ENCODE results near the gene PTPRCAP.

PTPRCAP gene

DNA sequence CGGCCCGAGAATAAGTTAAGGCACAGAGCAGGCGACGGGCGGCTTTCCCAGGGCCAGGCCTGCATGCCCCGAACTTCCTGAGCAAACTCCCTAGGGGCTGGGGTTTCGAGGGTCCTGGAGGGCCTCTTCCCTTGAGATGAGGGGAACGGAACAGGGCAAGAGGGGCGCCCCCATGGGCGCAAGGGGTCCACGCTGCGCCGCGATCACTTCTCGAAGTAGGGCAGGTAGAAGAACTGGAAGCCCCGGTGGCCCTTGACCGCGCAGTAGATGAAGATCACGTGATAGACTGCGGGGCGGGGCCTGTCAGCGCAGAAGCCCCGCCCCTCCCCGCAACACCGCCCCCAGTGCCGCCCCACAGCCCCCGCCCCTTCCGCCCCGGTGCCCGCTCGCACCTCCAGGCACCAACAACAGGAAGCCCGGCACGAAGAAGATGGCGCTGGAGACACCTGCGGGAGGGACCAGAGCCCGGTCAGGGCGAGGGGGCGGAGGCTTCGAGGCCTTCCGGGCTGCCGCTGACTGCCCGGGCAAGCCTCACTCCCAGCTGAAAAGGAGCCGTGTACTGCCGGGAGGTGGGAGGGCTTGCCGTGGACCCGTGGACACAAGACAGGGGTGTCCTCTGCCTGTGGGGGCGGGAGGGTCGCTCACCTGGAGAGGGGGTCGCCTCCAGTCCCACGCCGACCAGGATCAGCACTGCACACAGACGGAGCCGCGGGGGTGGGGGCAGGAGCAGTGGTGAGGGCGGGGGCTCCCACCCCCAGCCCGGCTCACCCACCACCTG is 27.1 kb upstream of the PTPRCAP start:
- WGBS = 12% methylated on average over 54 of the region's 56 CpGs
- H3K27ac ChIP-seq (ENCODE audit: low read depth, low read length) = peak overlapping the region; percentile 92
- peaks cover 5% of the 10 kb centered on the region for H3K4me1 ChIP-seq (ENCODE audit: insufficient read depth, low read length)

DNA sequence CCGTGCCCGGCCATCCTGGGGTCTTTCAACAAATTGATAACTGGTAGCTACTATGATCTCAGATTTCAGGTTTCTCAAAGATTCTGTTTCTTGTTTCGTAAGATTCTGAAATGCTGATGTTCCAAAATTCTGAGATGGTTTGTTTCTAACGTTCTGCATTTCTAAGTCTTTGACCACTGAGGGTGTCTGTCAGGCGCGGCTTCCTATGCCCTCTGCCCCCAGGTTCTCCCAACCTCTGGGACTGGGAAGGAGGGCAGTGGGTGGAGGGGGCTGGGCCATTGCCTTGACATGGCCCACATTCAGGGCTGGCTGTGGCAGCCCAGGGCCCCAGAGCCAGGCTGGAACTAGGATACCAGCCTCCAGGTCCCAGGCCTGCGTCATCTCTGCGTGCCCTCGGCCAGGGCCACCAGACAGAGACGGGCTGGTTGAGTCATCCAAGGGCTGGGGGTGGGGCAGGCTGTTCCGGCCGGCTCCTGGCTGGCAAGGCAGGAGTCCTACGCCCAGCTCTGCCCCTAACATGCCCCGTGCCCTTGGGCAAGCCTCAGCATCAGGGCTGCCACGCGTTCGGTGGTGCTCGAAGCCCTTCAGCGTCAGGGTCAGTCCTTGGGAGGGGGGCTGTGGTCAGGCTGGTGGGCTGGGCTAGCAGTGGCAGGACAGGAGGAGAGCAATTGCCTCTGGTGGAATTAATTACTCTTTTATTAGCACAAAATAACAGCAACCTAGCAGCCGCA is 26.4 kb upstream of the PTPRCAP start:
- Histone ChIP-seq H3K4me1 (ENCODE audit: insufficient read depth, low read length) (peaks cover 5% of the 10 kb centered on the region), H3K9me3 (ENCODE audit: insufficient read depth, low read depth, low read length) (no peaks in the 10 kb centered on the region), H3K4me3 (ENCODE audit: low read length) (peak overlapping the region; percentile 90), H3K27me3 (ENCODE audit: insufficient read depth, low read length) (no peaks in the 10 kb centered on the region), H3K27ac (ENCODE audit: low read depth, low read length) (no peak overlapping the region), H3K9ac (ENCODE audit: low read depth, low read length) (peak overlapping the region; percentile 39), H3K36me3 (ENCODE audit: insufficient read depth, low read length) (no peaks in the 10 kb centered on the region)
- WGBS = 83% methylated on average over 20 of the region's 20 CpGs

More for the DNA sequence above, 27.1 kb upstream of the PTPRCAP start:
- H3K36me3 ChIP-seq (ENCODE audit: insufficient read depth, low read length) = no peaks in the 10 kb centered on the region
- no peaks in the 10 kb centered on the region for H3K27me3 ChIP-seq (ENCODE audit: insufficient read depth, low read length)
- H3K4me3 ChIP-seq (ENCODE audit: low read length) = peak overlapping the region; percentile 90
- H3K9me3 ChIP-seq (ENCODE audit: insufficient read depth, low read depth, low read length) = no peaks in the 10 kb centered on the region
- peak overlapping the region; percentile 91 for H3K9ac ChIP-seq (ENCODE audit: low read depth, low read length)

DNA sequence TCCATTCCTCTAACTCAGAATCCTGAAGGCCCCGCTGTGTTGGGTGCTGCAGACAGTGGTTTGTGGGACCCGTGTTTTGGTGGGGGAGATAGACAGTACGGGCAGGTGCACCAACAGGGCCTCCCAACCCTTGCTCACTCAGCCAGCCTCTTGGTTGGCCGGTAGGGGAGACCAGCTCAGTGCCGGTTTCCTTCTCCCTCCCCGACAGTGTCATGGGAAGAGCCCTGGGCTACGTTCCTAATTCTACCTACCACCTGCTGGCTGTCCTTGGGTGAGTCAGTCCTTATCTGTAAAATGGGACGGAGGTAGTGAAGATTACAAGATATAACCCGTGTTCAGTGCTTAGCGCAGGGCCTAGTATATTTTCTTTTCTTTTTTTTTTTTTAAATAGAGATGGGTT is 25.7 kb upstream of the PTPRCAP start:
- WGBS = 93% methylated on average over 8 of the region's 10 CpGs
- H3K36me3 ChIP-seq (ENCODE audit: insufficient read depth, low read length) = no peaks in the 10 kb centered on the region

DNA sequence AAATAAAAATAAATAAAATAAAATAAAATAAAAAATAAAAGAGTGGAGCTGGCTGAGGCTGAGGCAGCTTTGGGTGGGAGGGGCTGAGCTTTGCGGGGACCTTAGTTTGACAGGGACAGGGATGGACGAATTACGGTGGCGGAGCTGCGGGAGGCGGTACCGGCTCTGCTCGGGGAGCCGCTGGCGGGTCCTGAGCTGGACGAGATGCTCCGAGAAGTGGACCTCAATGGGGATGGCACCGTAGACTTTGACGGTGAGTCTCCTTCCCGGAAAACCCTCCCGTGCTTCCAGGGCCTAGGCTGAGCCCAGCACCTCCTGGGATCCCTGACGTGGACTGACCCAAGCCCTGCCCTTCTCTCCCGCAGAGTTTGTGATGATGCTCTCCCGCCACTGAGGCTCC is 20.8 kb upstream of the PTPRCAP start:
- 93% methylated on average over 19 of the region's 19 CpGs for WGBS

More for the DNA sequence above, 25.7 kb upstream of the PTPRCAP start:
- Histone ChIP-seq H3K27ac (ENCODE audit: low read depth, low read length) (no peak overlapping the region), H3K4me3 (ENCODE audit: low read length) (no peak overlapping the region), H3K9me3 (ENCODE audit: insufficient read depth, low read depth, low read length) (no peaks in the 10 kb centered on the region), H3K27me3 (ENCODE audit: insufficient read depth, low read length) (no peaks in the 10 kb centered on the region), H3K4me1 (ENCODE audit: insufficient read depth, low read length) (peaks cover 5% of the 10 kb centered on the region), H3K9ac (ENCODE audit: low read depth, low read length) (no peak overlapping the region)

DNA sequence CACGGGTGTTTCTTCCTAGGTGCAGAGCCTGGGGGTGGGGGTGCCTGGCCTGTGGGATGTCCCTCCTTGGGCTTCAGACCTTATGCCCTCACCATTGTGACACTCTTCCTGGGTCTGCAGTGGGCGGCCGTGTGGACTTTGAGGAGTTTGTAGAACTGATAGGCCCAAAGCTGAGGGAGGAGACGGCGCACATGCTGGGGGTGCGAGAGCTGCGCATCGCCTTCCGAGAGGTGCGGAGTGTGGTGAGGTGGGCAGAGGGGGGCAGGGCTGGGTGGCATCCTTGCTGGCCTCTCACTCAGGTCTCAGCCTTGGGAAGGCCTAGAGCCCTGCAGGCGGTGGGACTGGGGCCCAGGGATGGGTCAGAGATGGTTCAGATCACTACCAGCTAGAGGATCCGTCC is 20.0 kb upstream of the PTPRCAP start:
- H3K9me3 ChIP-seq (ENCODE audit: insufficient read depth, low read depth, low read length) = no peaks in the 10 kb centered on the region
- no peaks in the 10 kb centered on the region for H3K4me1 ChIP-seq (ENCODE audit: insufficient read depth, low read length)
- no peaks in the 10 kb centered on the region for H3K27me3 ChIP-seq (ENCODE audit: insufficient read depth, low read length)
- no peak overlapping the region for H3K27ac ChIP-seq (ENCODE audit: low read depth, low read length)
- H3K36me3 ChIP-seq (ENCODE audit: insufficient read depth, low read length) = no peaks in the 10 kb centered on the region
- H3K9ac ChIP-seq (ENCODE audit: low read depth, low read length) = no peak overlapping the region
- 94% methylated on average over 12 of the region's 12 CpGs for WGBS
- H3K4me3 ChIP-seq (ENCODE audit: low read length) = no peak overlapping the region

More for the DNA sequence above, 20.8 kb upstream of the PTPRCAP start:
- H3K9ac ChIP-seq (ENCODE audit: low read depth, low read length) = no peak overlapping the region
- no peaks in the 10 kb centered on the region for H3K9me3 ChIP-seq (ENCODE audit: insufficient read depth, low read depth, low read length)
- no peaks in the 10 kb centered on the region for H3K27me3 ChIP-seq (ENCODE audit: insufficient read depth, low read length)
- H3K4me1 ChIP-seq (ENCODE audit: insufficient read depth, low read length) = no peaks in the 10 kb centered on the region
- no peaks in the 10 kb centered on the region for H3K36me3 ChIP-seq (ENCODE audit: insufficient read depth, low read length)
- no peak overlapping the region for H3K27ac ChIP-seq (ENCODE audit: low read depth, low read length)
- H3K4me3 ChIP-seq (ENCODE audit: low read length) = no peak overlapping the region

DNA sequence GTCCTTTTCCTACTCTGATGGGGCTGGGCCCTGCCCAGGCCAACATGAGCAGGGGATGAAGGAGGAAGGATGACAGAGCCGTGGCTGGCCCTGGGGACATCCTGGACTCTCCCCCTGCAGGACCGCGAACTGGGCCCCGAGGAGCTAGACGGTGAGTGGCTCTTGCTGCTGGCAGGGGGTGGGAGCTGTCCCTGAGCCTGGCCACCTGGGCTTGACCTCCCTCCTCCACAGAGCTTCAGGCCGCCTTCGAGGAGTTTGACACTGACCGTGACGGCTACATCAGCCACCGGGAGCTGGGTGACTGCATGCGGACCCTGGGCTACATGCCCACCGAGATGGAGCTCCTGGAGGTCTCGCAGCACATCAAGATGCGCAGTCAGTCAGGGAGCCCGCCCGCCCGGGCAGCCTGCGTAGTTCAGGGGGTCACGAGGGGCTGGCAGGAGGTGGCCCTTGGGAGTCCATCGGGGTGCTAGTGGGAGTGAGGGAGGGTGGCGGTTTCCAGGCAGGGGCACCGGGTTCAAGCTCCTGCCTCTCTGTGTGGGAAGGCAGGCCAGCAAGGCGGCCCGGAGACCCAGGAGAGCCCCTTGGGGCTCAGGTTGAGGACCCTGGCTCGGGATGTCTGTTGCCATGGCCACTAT is 18.7 kb upstream of the PTPRCAP start:
- no peaks in the 10 kb centered on the region for H3K9me3 ChIP-seq (ENCODE audit: insufficient read depth, low read depth, low read length)
- H3K27ac ChIP-seq (ENCODE audit: low read depth, low read length) = no peak overlapping the region
- no peaks in the 10 kb centered on the region for H3K27me3 ChIP-seq (ENCODE audit: insufficient read depth, low read length)
- no peak overlapping the region for H3K4me3 ChIP-seq (ENCODE audit: low read length)
- no peak overlapping the region for H3K9ac ChIP-seq (ENCODE audit: low read depth, low read length)
- no peaks in the 10 kb centered on the region for H3K36me3 ChIP-seq (ENCODE audit: insufficient read depth, low read length)
- no peaks in the 10 kb centered on the region for H3K4me1 ChIP-seq (ENCODE audit: insufficient read depth, low read length)
- 90% methylated on average over 25 of the region's 25 CpGs for WGBS

DNA sequence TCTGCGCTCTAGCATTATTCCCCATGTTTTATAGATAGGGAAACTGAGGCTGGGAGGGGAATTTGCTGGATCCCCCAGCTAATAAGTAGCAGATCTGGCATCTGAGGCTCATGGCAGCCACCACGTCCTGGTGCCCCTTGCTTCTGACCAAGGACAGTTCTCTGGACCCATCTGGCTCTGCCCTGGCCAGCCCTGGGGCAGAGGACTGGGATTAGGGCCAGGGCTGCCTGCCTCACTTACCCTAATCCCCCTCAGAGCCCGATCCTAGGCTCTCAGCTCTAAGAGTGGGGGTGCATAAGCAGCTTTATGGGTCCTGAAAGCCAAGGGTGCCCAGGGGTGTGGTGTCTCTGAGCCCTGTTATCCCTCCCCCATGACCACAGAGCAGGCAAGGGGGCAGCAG is 17.6 kb upstream of the PTPRCAP start, which contains the start of gene CABP4:
TSS of gene CABP4 (plus strand) at position 301 of the 400 bp plus-strand sequence. CDS start at position 371, 70 bp downstream.
- Histone ChIP-seq H3K4me1 (ENCODE audit: insufficient read depth, low read length) (no peaks in the 10 kb centered on the region), H3K9ac (ENCODE audit: low read depth, low read length) (no peak within 1 kb of the TSS), H3K9me3 (ENCODE audit: insufficient read depth, low read depth, low read length) (no peaks in the 10 kb centered on the region), H3K27me3 (ENCODE audit: insufficient read depth, low read length) (no peaks in the 10 kb centered on the region), H3K4me3 (ENCODE audit: low read length) (no peak within 1 kb of the TSS), H3K36me3 (ENCODE audit: insufficient read depth, low read length) (no peaks in the 10 kb centered on the region), H3K27ac (ENCODE audit: low read depth, low read length) (no peak within 1 kb of the TSS)
- WGBS = 83% methylated on average over 3 of the region's 3 CpGs

DNA sequence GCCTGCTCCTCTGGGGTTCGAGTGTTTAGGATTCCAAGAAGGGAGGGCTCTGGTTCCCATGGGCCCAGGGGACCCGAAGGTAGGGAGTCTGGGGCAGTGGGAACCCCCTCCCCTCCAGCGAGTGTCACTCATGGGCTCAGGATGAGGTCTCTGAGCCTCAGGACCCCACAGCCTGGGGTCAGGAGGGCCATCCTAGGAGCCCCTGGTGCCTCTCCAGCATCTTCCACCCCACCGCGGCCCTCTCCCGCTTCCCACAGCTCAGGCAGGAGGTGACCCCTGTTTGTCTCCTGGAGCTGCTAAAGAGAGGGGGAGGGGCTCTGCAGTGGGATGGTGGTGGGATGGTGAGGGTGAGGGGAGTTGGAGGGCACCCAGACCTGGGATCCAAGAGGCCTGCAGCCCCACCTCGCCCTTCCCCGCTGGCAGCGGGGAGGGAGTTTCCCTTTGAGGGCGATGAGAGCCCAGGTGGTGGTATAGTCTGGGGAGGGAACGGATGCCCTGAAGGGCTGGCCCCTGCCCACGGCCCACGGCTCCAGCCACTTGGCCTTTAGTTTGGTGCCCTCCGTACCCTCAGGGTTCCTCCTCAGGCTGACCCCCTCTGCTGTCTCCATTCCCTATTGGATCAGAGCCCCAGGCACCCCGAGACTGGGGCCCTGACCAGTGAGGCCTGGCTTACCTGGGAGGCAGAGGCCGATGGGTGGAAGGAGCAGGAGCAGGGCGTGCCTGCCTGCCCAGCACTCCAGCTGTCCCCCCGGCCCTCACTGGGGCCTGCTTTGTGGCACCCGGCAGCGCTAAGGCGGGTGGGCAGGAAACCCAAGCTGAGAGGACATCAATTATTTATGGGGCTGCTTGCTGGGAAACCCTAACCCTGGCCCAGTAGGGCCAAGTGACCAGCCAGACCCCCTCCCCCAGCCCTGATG is 16.6 kb upstream of the PTPRCAP start:
- Histone ChIP-seq H3K9me3 (ENCODE audit: insufficient read depth, low read depth, low read length) (no peaks in the 10 kb centered on the region), H3K4me1 (ENCODE audit: insufficient read depth, low read length) (no peaks in the 10 kb centered on the region), H3K36me3 (ENCODE audit: insufficient read depth, low read length) (no peaks in the 10 kb centered on the region), H3K9ac (ENCODE audit: low read depth, low read length) (no peak overlapping the region), H3K27me3 (ENCODE audit: insufficient read depth, low read length) (no peaks in the 10 kb centered on the region), H3K4me3 (ENCODE audit: low read length) (no peak overlapping the region), H3K27ac (ENCODE audit: low read depth, low read length) (no peak overlapping the region)
- 91% methylated on average over 21 of the region's 21 CpGs for WGBS

DNA sequence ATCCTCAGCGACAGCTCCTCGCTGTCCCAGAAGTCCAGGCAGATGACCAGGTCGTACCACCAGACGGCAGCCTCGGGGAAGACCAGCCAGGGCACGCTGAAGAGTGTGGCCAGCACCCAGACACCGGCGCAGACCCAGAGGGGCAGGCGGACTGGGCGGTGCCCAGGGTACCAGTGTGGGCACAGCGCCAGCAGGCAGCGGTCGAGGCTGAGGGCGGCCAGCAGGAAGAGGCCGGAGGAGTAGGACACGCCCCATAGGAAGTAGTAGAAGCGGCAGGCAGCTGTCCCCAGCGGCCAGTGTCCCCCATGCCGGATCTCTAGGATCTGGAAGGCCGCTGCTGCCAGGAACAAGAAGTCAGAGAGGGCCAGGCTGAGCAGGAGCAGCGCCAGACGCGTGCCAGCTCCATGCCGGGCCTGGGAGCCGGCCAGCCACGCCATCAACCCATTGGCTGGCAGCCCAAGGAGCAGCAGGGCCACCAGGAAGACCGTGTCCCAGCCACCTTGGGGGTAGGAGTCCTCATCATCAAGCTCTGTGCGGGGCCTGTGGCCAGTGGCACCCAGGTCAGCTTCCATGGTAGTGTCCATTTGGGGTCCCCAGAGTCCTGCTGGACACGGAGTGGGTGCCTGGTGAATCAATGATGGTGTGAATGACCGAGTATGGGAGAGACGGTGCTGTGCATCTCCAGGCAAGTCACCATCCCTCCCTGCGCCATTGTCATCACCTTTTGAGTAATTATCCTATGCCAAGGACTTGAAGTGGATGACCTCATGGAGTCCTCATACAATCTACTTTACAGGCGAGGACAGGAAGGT is 14.9 kb upstream of the PTPRCAP start, which contains the start of gene GPR152:
TSS of gene GPR152 (minus strand) at position 589 of the 812 bp plus-strand sequence. CDS start at position 584, 5 bp downstream.
- H3K36me3 ChIP-seq (ENCODE audit: insufficient read depth, low read length) = no peaks in the 10 kb centered on the region
- H3K27ac ChIP-seq (ENCODE audit: low read depth, low read length) = no peak within 1 kb of the TSS
- no peaks in the 10 kb centered on the region for H3K9me3 ChIP-seq (ENCODE audit: insufficient read depth, low read depth, low read length)
- no peak within 1 kb of the TSS for H3K9ac ChIP-seq (ENCODE audit: low read depth, low read length)
- H3K27me3 ChIP-seq (ENCODE audit: insufficient read depth, low read length) = no peaks in the 10 kb centered on the region
- no peak within 1 kb of the TSS for H3K4me3 ChIP-seq (ENCODE audit: low read length)
- 93% methylated on average over 33 of the region's 33 CpGs for WGBS
- no peaks in the 10 kb centered on the region for H3K4me1 ChIP-seq (ENCODE audit: insufficient read depth, low read length)

DNA sequence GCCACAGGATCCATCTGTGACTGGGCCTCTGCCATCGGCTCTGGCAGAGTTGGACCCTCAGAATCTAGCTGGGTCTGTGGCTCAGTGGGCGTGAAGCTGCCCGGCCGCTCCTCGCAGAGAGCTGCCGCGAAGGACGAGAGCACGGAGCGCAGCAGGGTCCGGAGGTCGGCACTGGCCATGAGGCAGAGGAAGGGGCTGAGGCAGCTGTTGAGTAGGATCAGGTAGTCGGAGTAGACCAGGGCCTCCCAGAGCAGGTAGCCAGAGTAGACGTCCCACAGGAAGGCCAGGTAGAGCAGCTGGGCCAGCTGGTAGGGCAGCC is 14.1 kb upstream of the PTPRCAP start:
- Histone ChIP-seq H3K9me3 (ENCODE audit: insufficient read depth, low read depth, low read length) (no peaks in the 10 kb centered on the region), H3K4me3 (ENCODE audit: low read length) (no peak overlapping the region), H3K27me3 (ENCODE audit: insufficient read depth, low read length) (no peaks in the 10 kb centered on the region), H3K4me1 (ENCODE audit: insufficient read depth, low read length) (no peaks in the 10 kb centered on the region), H3K27ac (ENCODE audit: low read depth, low read length) (no peak overlapping the region), H3K36me3 (ENCODE audit: insufficient read depth, low read length) (no peaks in the 10 kb centered on the region), H3K9ac (ENCODE audit: low read depth, low read length) (no peak overlapping the region)
- WGBS = 94% methylated on average over 14 of the region's 14 CpGs
